NCI-H146 treated with DMSO at 0.1 percent for 48 hours (cell line): ENCODE measurements around the gene XBP1.
"Not testable (repeated sequence)": the region's sequence is repeated elsewhere in the genome, so short reads cannot be mapped to it uniquely, and the experiment has no call there.

Experiments used
- DNase-seq: peaks from one replicate; lab custom pipeline; 2025; ENCODE audit not compliant: unreplicated experiment; lab: John Stamatoyannopoulos, UW

Gene XBP1

GRCh38 chr22:28754512-28754911 is 45.9 kb downstream of the XBP1 start:
- DNase-seq, result not testable (repeated sequence)

- DNase-seq, result no peak
Observed at GRCh38 chr22:28750471-28750881, 49.9 kb downstream of the XBP1 start.
